ENCODE data around the gene MTAP.

The MTAP gene

GRCh38 chr9:21931428-21931827 is 129.0 kb downstream of the MTAP start:
- Histone ChIP-seq H3F3A (ENCODE audit: low read depth) (no peaks in the 10 kb centered on the region), H3K9me3 (ENCODE audit: insufficient read depth, low read depth, low read length) (no peaks in the 10 kb centered on the region), H4K20me1 (ENCODE audit: insufficient read depth, low read length, poor library complexity, severe bottlenecking) (no peaks in the 10 kb centered on the region), H3K36me3 (ENCODE audit: insufficient read depth, low read length) (no peaks in the 10 kb centered on the region), H3K79me2 (ENCODE audit: insufficient read depth, low read length) (no peaks in the 10 kb centered on the region), H3K4me3 (ENCODE audit: low read length, poor library complexity, severe bottlenecking) (no peak overlapping the region), H3K9ac (ENCODE audit: low read depth, low read length, poor library complexity, severe bottlenecking) (no peak overlapping the region), H3K9me2 (replicated peaks; ENCODE audit: low read depth, low read length) (no peaks in the 10 kb centered on the region), H2AFZ (ENCODE audit: low read length) (no peak overlapping the region), H3K4me2 (ENCODE audit: low read depth, low read length, poor library complexity, severe bottlenecking) (no peak overlapping the region), H3K4me1 (ENCODE audit: insufficient read depth, low read length, poor library complexity, severe bottlenecking) (peaks cover 4% of the 10 kb centered on the region), H3K27me3 (ENCODE audit: insufficient read depth, low read length, poor library complexity, severe bottlenecking) (no peaks in the 10 kb centered on the region)
- TF ChIP-seq EZH2phosphoT487 (IDR thresholded peaks at IDR 0.05; ENCODE audit: borderline replicate concordance), result no peak
- TF ChIP-seq, protein P1, sequence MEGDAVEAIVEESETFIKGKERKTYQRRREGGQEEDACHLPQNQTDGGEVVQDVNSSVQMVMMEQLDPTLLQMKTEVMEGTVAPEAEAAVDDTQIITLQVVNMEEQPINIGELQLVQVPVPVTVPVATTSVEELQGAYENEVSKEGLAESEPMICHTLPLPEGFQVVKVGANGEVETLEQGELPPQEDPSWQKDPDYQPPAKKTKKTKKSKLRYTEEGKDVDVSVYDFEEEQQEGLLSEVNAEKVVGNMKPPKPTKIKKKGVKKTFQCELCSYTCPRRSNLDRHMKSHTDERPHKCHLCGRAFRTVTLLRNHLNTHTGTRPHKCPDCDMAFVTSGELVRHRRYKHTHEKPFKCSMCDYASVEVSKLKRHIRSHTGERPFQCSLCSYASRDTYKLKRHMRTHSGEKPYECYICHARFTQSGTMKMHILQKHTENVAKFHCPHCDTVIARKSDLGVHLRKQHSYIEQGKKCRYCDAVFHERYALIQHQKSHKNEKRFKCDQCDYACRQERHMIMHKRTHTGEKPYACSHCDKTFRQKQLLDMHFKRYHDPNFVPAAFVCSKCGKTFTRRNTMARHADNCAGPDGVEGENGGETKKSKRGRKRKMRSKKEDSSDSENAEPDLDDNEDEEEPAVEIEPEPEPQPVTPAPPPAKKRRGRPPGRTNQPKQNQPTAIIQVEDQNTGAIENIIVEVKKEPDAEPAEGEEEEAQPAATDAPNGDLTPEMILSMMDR (conservative IDR thresholded peaks at IDR 0.05; ENCODE audit: low read length), result no peak

GRCh38 chr9:21933281-21933680 is 130.8 kb downstream of the MTAP start:
- H3F3A ChIP-seq (ENCODE audit: low read depth), result no peaks in the 10 kb centered on the region
- H3K9me3 ChIP-seq (ENCODE audit: insufficient read depth, low read depth, low read length), result no peaks in the 10 kb centered on the region
- H3K4me2 ChIP-seq (ENCODE audit: low read depth, low read length, poor library complexity, severe bottlenecking), result no peak overlapping the region

DNA sequence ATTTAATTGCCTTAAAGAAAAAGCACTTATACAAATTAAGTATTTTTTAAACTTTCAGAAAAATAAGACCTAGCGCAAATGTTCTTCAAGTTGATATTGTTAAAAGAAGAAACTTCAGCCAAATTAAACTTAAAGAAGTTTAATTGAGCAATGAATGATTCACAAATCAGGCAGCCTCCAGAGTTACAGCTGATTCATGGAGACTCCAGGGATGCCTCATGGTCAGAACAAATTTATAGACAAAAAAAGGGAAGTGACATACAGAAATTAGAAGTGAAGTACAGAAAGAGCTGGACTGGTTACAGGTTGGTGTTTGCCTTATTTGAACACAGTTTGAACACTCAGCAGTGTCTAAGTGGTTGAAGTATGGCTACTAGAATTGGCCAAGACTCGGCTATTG is 131.4 kb downstream of the MTAP start:
- Histone ChIP-seq H3K27me3 (ENCODE audit: insufficient read depth, low read length, poor library complexity, severe bottlenecking) (no peaks in the 10 kb centered on the region), H3K4me3 (ENCODE audit: low read length, poor library complexity, severe bottlenecking) (no peak overlapping the region), H3K9ac (ENCODE audit: low read depth, low read length, poor library complexity, severe bottlenecking) (no peak overlapping the region), H3K4me1 (ENCODE audit: insufficient read depth, low read length, poor library complexity, severe bottlenecking) (no peaks in the 10 kb centered on the region), H4K20me1 (ENCODE audit: insufficient read depth, low read length, poor library complexity, severe bottlenecking) (no peaks in the 10 kb centered on the region), H3K4me2 (ENCODE audit: low read depth, low read length, poor library complexity, severe bottlenecking) (no peak overlapping the region), H2AFZ (ENCODE audit: low read length) (no peak overlapping the region), H3K9me3 (ENCODE audit: insufficient read depth, low read depth, low read length) (no peaks in the 10 kb centered on the region), H3K79me2 (ENCODE audit: insufficient read depth, low read length) (no peaks in the 10 kb centered on the region), H3K36me3 (ENCODE audit: insufficient read depth, low read length) (no peaks in the 10 kb centered on the region), H3K9me2 (replicated peaks; ENCODE audit: low read depth, low read length) (no peaks in the 10 kb centered on the region), H3F3A (ENCODE audit: low read depth) (no peaks in the 10 kb centered on the region)
- no peak for TF ChIP-seq EZH2phosphoT487 (IDR thresholded peaks at IDR 0.05; ENCODE audit: borderline replicate concordance)
- TF ChIP-seq, protein P1 (conservative IDR thresholded peaks at IDR 0.05; ENCODE audit: low read length), result no peak

More at GRCh38 chr9:21933281-21933680, 130.8 kb downstream of the MTAP start:
- Histone ChIP-seq H3K4me3 (ENCODE audit: low read length, poor library complexity, severe bottlenecking) (no peak overlapping the region), H3K27me3 (ENCODE audit: insufficient read depth, low read length, poor library complexity, severe bottlenecking) (no peaks in the 10 kb centered on the region), H4K20me1 (ENCODE audit: insufficient read depth, low read length, poor library complexity, severe bottlenecking) (no peaks in the 10 kb centered on the region), H3K4me1 (ENCODE audit: insufficient read depth, low read length, poor library complexity, severe bottlenecking) (no peaks in the 10 kb centered on the region), H3K79me2 (ENCODE audit: insufficient read depth, low read length) (no peaks in the 10 kb centered on the region), H3K9me2 (replicated peaks; ENCODE audit: low read depth, low read length) (no peaks in the 10 kb centered on the region), H3K9ac (ENCODE audit: low read depth, low read length, poor library complexity, severe bottlenecking) (no peak overlapping the region), H2AFZ (ENCODE audit: low read length) (no peak overlapping the region), H3K36me3 (ENCODE audit: insufficient read depth, low read length) (no peaks in the 10 kb centered on the region)
- TF ChIP-seq EZH2phosphoT487 (IDR thresholded peaks at IDR 0.05; ENCODE audit: borderline replicate concordance), result no peak
- TF ChIP-seq, protein P1 (conservative IDR thresholded peaks at IDR 0.05; ENCODE audit: low read length), result no peak
